Body of pancreas (tissue), 4 donors: ENCODE measurements around the gene ITK. TPM values are rescaled to one million over a fixed set of nuclear protein-coding genes. Genes with fewer than 3 reads are reported as not detected.

Experiments used
- ATAC-seq: fragments of 150-250 bp; one replicate; pipeline ENCODE4 v1.9.1; 2016
- DNase-seq, 4 donors: peaks; one replicate each; pipeline ENCODE4 v3.0.0-alpha.2; 2019
- H3K27ac ChIP-seq, 4 donors: fragments of 200-600 bp; sonication (generic); 1 replicate in 3 of 4; 2 replicates in 1 of 4; pipeline versions ENCODE4 v1.5.1 to v1.6.1; 2016 to 2019; ENCODE audit warnings: mild to moderate bottlenecking in 1 of 4, mixed read lengths in 1 of 4, moderate library complexity in 1 of 4
- H3K27me3 ChIP-seq, 2 donors: fragments of 200-600 bp; sonication (generic); one replicate each; pipeline ENCODE4 v1.6.0; 2016; ENCODE audit warnings: mild to moderate bottlenecking in 1 of 2
- H3K36me3 ChIP-seq, 2 donors: fragments of 200-600 bp; sonication (generic); replicated peaks in 1 of 2; 2 replicates each; pipeline ENCODE4 v1.5.1; 2016; ENCODE audit warnings: low read depth in 2 of 2; ENCODE audit not compliant: insufficient read depth in 1 of 2
- H3K4me1 ChIP-seq: fragments of 200-600 bp; sonication (generic); one replicate; pipeline ENCODE4 v1.6.0; 2016
- H3K4me3 ChIP-seq, 2 donors: fragments of 200-600 bp; sonication (generic); 1 replicate in 1 of 2; 2 replicates in 1 of 2; pipeline ENCODE4 v1.5.1; 2016 to 2019
- H3K9me3 ChIP-seq, 3 donors: fragments of 200-600 bp; sonication (generic); 1 replicate in 2 of 3; 2 replicates in 1 of 3; pipeline ENCODE4 v1.5.1; 2016
- CTCF ChIP-seq, 7 experiments: fragments of 450-650 bp in 4 of 7; fragments of 200-600 bp in 3 of 7; sonication (generic) in 3 of 7; IDR thresholded peaks; one replicate each; pipeline ENCODE4 v1.5.1; 2016 to 2019; ENCODE audit warnings: antibody characterized with exemption in 7 of 7
- POLR2A ChIP-seq, 3 donors: fragments of 450-650 bp; IDR thresholded peaks; one replicate each; pipeline ENCODE4 v1.6.1; 2016; ENCODE audit warnings: antibody characterized with exemption in 3 of 3, mild to moderate bottlenecking in 2 of 3
- WGBS, 2 donors: methylation state at CpG; one replicate each; pipeline ENCODE4 v1.1.5; 2017; 5-methylcytosine and 5-hydroxymethylcytosine counted together
- intact Hi-C: fragments of 100-400 bp; cut with DNase I; formaldehyde crosslinking; loops from one replicate; pipeline ENCODE4 v1.15.1; 2023
- total RNA-seq, 2 donors: library from RNA; depleted of rRNA; stranded (reverse); fragments of >200 nt; gene quantifications; one replicate each; pipeline ENCODE4 v1.1.0, GENCODE V29; 2016

ITK gene
- total RNA-seq, 2 donors from 2014 or later: 0.78 to 2.6 TPM

DNA sequence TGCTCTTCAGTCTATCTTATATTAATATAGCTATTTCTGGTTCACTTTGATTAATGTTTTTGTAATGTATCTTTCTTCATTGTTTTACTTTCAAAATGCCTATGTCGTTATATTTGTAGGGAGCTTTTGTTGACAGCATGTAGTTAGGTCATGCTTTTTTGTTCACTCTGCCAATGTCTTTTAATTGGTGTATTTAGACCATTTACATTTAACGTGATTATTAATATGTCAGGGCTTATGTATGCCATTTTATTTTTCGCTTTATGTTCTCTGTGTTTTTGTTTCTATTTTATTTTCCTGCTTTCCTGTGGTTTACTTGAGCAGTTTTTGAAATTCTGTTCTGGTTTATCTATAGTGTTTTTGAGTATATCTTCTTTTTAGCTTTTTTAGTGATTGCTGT, 25.3 kb upstream of the ITK start:
- H3K4me1 ChIP-seq: no peaks in the 10 kb centered on the region
- DNase-seq (no peak), ATAC-seq (no peak)
- no peak overlapping the region for H3K27ac ChIP-seq
- no peaks in the 10 kb centered on the region for H3K27me3 ChIP-seq
- H3K36me3 ChIP-seq: no peaks in the 10 kb centered on the region
- H3K9me3 ChIP-seq: no peaks in the 10 kb centered on the region
- intact Hi-C loops: no loop called here
- no peak for TF ChIP-seq POLR2A (IDR thresholded peaks at IDR 0.05)
- no peak for TF ChIP-seq CTCF (IDR thresholded peaks at IDR 0.05)
- WGBS, 2 donors: 65 to 70% methylated on average over 3 of the region's 3 CpGs
- H3K4me3 ChIP-seq: no peak overlapping the region

GRCh38 chr5:157157293-157157891, 23.2 kb upstream of the ITK start:
- Histone ChIP-seq H3K9me3 (no peaks in the 10 kb centered on the region), H3K27ac (no peak overlapping the region), H3K27me3 (no peaks in the 10 kb centered on the region), H3K4me3 (no peak overlapping the region), H3K4me1 (no peaks in the 10 kb centered on the region), H3K36me3 (no peaks in the 10 kb centered on the region)
- DNase-seq: no peak
- ATAC-seq: no peak
- WGBS, 2 donors: 33 to 35% methylated on average over 1 of the region's 1 CpG
- no peak for TF ChIP-seq POLR2A (IDR thresholded peaks at IDR 0.05)
- no peak for TF ChIP-seq CTCF (IDR thresholded peaks at IDR 0.05)
- intact Hi-C loops: no loop called here

GRCh38 chr5:157159209-157159751, 21.4 kb upstream of the ITK start:
- Histone ChIP-seq H3K4me3 (no peak overlapping the region), H3K9me3 (no peaks in the 10 kb centered on the region), H3K36me3 (no peaks in the 10 kb centered on the region), H3K27me3 (no peaks in the 10 kb centered on the region), H3K4me1 (no peaks in the 10 kb centered on the region), H3K27ac (no peak overlapping the region)
- intact Hi-C loops: no loop called here
- DNase-seq (no peak), ATAC-seq (no peak)
- TF ChIP-seq POLR2A (IDR thresholded peaks at IDR 0.05) (no peak), CTCF (IDR thresholded peaks at IDR 0.05) (no peak)
- 62 to 74% methylated on average over 6 of the region's 6 CpGs for WGBS, 2 donors

- WGBS, 2 donors: 84 to 91% methylated on average over 4 of the region's 4 CpGs
- intact Hi-C loops: no loop called here
- Histone ChIP-seq H3K36me3 (no peaks in the 10 kb centered on the region), H3K27me3 (no peaks in the 10 kb centered on the region), H3K27ac (no peak overlapping the region), H3K4me1 (no peaks in the 10 kb centered on the region), H3K4me3 (no peak overlapping the region), H3K9me3 (no peaks in the 10 kb centered on the region)
- ATAC-seq (no peak), DNase-seq (no peak)
- TF ChIP-seq CTCF (IDR thresholded peaks at IDR 0.05): no peak
- no peak for TF ChIP-seq POLR2A (IDR thresholded peaks at IDR 0.05)
Observed at GRCh38 chr5:157160001-157160400, 20.6 kb upstream of the ITK start.

- H3K27me3 ChIP-seq: no peaks in the 10 kb centered on the region
- no peaks in the 10 kb centered on the region for H3K36me3 ChIP-seq
- DNase-seq: no peak
- intact Hi-C loops: no loop called here
- H3K4me3 ChIP-seq: no peak overlapping the region
- WGBS, 2 donors: 74 to 75% methylated on average over 6 of the region's 6 CpGs
- no peaks in the 10 kb centered on the region for H3K9me3 ChIP-seq
- H3K27ac ChIP-seq: no peak overlapping the region
- ATAC-seq: no peak
- no peaks in the 10 kb centered on the region for H3K4me1 ChIP-seq
- TF ChIP-seq CTCF (IDR thresholded peaks at IDR 0.05) (no peak), POLR2A (IDR thresholded peaks at IDR 0.05) (no peak)
Observed at GRCh38 chr5:157161996-157162395, 18.6 kb upstream of the ITK start.
